T-helper 2 cell (primary cell): ENCODE data around the gene C8G.

Source experiments
- DNase-seq, 5 experiments: peaks; one replicate each; pipeline versions ENCODE4 v3.0.0 to v3.0.0-alpha.2; 2012 to 2022

Gene C8G

DNA sequence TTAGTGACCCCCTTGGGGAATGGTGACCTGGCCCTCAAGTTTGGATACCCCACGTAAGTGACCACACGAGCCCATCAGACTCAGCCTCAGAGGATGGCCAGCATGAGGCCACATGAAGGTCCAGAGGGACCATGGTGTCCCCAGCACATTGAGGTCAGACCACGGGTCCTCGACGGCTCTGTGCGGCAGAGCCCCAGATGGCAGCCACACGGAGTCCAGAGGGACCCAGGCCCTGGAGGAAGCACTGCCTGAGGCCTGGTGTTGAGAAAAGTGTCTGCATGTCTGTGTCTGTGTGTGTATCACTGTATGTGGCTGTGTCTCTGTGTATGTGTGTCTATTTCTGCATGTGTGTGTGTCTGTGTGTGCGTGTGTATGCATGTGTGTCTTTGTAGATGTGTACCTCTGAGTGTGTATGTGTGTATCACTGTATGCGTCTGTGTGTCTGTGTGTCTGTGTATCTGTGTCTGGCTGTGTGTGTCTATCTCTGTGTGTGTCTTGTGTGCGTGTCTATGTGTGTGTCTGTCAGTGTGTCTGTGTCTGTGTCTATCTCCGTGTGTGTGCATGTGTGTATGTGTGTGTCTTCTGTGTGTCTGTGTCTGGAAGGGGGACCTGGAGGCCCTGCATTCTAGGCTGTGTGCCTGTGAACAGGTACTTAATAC, 38.7 kb downstream of the C8G start:
- no peak for DNase-seq

DNA sequence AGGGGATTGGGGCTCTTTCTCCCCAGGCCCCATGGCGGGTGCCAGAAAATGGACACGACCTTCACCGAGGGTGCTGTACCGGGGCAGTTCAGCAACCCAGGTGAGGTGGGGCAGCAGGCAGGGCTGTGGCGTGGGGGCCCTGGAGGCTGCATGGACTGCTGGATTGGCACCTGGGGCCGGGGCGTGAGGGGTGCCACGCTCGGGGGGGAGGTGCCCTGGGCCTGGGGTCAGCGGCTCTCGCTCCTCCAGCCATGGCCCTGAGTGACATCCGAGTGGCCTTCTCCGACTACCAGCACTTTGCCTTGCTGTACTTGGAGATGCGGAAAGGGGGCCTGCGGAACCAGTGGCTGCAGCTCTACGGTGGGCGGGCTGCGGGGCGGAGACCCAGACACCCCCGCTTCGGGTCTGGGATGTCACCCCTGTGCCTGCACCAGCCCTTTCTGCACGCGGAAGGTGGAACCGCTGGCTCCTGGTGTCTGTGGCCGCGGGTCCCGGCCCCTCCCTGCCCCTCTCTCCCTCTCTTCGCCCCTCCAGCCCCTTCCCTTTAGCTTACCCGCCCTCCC, 39.5 kb downstream of the C8G start:
- DNase-seq, result no peak

DNA sequence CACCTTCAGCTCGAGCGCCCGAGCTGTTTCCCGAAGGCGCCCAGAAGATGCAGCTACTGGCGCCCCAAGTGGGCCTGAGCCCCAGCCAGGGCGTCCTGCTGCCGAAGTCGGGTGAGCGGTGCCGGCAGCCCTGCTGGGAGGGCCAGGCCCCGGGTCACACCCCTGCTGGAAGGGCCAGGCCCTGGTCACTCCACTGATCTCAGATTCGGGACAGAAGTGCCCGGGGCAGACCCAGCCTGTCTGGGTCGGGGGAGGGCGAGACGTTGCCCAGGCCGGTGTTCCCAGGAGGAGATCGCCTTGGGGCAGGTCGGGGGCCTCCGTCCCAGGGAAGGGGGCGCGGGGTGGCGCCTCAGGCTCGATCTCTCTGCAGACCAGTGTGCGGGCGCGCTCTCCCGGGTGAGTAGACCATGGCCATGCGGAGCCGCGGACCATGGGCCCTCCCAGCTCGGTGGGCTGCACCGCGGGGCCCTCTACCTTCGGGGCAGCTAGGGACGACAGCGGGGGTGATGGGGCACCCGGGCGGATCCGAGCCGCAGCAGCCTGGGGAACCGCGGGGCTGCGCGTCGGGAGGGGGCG, 40.1 kb downstream of the C8G start:
- no peak for DNase-seq

DNA sequence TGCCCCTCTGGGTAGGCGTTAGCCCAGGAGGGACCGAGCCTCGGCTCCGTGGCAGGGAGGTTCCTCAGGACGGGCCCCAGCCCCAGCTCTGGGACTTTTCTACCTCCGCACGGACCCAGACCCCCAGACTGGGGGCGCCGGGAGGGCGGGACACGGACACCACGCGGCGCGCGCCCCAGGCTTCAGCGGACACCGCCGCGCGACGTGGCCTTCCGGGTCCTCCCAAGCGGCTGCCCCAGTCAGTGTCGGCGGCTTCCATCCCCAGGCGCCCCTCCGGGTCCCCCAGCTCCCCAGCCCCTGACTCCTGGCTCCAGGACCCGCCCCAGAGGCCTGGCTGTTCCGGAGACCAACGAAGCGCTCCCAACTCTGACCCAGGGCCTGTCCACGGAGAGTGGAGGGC, 40.8 kb downstream of the C8G start:
- no peak for DNase-seq

DNA sequence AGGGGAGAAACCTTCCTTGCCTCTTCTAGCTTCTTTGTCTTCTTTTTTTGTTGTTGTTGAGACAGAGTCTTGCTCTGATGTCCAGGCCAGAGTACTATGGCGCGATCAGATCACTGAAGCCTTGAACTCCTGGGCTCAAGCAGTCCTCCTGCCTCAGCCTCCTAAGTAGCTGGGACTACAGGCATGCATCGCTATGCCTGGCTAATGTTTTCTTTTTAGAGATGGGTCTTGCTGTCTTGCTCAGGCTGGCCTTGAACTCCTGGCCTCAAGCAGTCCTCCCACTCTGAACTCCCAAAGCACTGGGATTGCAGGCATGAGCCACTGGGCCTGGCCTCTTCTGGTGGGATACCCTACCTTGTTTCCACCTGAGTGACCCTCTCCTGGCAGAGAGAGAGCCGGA, 43.8 kb downstream of the C8G start:
- DNase-seq, result no peak

DNA sequence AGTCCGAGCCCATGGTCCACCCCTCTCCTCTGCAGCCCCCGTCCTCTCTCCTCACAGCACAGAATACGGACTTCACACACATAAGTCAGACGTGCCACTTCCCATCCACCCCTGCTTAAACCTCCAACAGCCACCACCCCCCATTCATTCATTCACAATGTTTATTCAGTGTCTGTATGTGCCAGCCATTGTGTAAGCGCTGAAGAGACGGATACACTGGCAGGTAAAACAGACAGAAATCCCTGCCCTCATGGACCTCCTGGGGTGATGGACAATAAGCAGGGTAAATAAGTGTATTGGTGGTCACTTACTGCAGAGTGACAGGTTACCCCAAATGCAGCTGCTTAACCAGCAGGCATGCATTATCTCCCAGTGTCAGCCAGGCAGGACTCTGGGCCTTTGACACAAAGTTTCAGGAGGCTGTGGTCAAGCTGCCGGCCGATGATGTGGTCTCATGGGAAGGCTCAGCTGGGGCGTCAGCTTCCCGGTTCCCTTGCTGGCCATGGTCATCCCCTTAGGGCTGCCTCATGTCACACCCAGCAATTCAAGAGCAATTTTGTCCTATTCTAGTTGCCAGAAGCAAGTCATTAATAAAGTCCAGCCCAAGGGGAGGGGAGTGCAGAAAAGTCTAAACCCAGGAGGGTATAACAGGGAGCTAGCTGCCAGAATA, 45.3 kb downstream of the C8G start:
- no peak for DNase-seq

DNA sequence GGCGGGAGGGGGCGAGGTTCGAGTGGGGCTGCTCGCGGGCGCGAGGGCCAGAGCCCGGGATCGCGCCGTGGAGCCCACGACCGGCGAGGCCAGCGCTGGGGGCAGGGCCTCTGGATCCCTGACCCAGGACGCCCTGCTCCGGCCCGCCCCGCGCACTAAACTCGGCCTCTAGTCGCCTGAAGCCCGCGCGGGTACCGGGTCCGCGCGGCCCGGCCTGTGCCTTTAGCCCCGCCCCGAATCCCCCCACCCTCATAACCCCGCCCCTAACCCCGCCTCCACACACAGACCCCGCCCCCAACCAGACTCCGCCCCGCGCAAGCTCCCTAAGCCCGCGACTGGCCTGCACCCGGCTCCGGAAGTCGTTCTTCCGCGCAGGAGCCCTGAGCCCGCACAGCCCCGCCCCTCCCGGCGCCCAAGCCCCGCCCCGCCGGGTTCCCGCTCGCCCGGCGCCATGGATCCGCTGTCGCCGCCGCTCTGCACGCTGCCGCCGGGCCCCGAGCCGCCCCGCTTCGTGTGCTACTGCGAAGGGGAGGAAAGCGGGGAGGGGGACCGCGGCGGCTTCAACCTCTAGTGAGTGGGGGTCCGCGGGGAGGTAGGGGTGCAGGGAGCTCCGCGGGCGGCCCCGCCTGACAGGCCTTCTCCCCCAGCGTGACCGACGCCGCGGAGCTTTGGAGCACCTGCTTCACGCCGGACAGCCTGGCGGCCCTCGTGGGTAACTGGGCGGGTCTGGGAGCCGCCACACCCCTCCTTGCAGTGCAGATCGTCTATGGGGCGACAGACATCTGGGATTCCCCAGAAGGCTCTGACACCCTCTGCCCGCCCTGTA, 47.2 kb downstream of the C8G start, which contains the start of gene PAXX:
TSS of gene PAXX (plus strand) at position 430 of the 826 bp plus-strand sequence. CDS start at position 452, 22 bp downstream.
- DNase-seq, result peak; percentile 88 to 94 (median 92)

DNA sequence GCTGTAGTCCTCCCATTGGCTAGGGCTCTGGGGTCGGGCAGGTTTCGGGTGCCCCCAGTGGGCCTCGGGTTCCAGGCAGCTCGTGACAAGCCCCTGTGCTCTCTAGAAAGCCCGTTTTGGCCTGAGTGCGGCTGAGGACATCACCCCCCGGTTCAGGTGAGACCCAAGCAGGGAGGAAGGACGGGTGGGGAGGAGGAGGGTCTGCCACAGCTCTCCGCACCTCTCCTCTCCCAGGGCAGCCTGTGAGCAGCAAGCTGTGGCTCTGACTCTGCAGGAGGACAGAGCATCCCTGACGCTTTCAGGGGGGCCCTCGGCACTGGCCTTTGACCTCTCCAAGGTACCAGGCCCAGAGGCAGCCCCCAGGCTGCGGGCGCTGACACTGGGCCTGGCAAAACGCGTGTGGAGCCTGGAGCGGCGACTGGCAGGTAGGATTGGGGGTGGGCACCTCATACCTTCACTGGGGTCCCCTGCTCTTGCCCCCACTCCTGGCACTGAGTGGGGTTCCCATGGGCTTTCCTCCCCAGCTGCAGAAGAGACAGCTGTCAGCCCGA, 47.9 kb downstream of the C8G start:
- DNase-seq, result no peak

DNA sequence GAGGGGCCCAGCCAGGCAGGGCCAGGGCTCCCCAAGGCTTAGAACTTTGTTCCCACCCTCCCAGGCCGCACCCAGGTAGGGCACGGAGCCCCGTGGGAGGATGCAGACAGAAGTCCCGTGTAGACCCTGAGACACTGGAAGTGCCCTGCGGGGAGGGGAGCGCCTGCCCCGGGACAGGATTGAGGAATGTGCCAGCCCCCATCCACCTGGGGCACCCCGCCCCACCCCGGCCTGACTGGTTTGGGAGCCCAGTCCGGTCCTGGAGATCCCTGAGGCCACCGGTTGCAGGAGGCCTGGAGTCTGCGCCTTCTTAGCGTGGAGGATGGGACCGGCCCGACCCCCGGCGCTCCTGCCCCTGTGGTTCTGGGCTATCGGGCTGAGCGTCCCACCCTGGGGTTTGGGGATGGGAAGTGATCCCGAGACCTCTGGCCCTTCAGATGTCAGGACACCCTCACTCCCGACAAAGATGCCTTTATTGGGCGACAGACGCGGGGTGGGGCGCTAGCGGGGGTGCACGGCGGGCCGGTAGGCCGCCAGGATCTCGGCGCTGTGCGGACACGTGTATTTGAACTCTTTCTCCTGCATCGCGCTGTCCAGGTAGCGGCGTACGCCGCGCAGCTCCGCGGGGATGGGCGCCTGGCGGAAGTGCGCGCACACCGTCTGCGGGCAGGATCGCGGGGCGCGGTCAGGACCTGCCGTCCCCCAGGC, 49.3 kb downstream of the C8G start:
- DNase-seq, result no peak

DNA sequence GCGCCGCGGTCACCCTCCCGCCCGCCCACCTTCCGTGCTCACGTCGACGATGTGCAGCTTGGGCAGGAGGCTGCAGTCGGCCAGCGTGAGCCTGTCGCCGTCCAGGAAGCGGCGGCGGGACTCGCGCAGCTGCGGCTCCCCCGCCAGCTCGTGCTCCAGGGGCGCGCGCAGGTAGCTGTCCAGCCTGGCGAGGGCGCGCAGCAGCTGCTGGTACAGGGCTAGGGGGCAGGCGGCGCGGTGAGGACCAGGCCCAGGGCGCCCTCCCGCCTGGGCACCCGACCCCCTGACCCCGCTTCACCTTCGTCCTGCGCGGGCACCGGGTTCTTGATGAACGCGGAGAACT, 49.8 kb downstream of the C8G start:
- no peak for DNase-seq

DNA sequence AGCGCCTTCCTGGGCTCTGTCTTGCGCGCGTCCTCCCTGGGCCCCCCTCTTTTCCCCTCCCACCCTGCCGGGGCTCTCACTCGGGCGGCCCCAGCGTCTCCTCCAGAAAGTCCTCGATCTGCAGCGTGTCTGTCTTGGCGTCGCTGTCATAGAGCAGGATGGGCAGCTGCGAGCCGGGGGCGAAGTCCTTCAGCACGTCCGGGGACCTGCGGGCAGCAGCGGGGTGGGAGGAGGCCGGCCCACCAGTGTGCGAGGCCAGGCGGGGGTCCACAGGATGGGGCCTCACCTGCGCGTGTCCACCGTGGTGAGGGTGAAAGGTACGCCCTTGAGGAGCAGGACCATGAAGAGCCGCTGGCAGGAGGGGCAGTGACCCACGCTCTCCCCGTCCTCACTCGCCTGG, 50.3 kb downstream of the C8G start:
- DNase-seq, result no peak

DNA sequence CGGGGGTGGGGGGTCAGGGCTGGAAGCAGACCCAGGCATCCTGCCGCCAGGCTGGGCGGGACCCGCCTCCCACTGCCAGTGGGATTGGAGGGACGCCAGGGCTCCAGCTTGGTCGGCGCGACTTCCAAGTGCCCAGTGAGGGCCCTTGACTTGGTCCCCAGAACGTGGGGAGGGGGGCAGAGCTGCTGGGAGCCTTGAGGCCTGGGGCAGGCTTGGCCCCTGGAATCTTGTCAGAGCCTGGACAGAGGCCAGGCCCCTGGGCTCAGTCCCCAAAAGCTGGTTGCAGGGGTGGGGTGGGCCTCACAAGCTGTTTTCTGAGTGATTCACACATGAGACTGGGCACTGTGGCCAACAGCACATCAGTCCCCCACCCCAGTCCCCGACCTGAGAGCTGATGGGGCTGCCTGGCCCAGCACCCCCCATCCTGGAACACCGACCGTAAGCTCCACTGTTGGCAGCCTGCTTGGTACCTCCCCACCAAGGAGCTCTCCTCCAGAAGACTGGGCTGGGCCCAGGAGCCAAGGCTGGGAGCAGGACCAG, 50.8 kb downstream of the C8G start:
- no peak for DNase-seq
